ENCODE results near the gene TRIM73.
"Not testable (repeated sequence)": the region's sequence is repeated elsewhere in the genome, so short reads cannot be mapped to it uniquely, and the experiment has no call there.

TRIM73 gene

DNA sequence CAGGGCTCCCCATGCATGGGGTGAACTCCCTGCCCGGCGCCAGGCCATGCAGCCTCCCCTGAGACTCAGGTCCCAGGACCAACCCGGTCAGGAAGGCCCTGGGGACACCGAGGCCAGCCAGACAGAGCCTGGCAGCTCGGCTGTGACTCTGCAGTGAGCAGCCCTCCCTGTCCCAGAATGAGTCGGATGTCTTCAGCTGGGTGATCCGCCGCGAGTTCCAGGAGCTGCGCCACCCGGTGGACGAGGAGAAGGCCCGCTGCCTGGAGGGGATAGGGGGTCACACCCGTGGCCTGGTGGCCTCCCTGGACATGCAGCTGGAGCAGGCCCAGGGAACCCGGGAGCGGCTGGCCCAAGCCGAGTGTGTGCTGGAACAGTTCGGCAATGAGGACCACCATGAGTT is 9.2 kb downstream of the TRIM73 start:
- not testable (repeated sequence) for H3K4me1 Mint-ChIP-seq (ENCODE audit: low read depth); H3K9me3 Mint-ChIP-seq; H3K27me3 Mint-ChIP-seq (ENCODE audit: low read depth); H3K4me3 Mint-ChIP-seq; H3K36me3 Mint-ChIP-seq (ENCODE audit: low read depth); H3K27ac Mint-ChIP-seq; DNase-seq (ENCODE audit: low spot score)

GRCh38 chr7:75409880-75410822 is 14.7 kb downstream of the TRIM73 start:
- not testable (repeated sequence) for H3K4me1 Mint-ChIP-seq (ENCODE audit: low read depth); H3K36me3 Mint-ChIP-seq (ENCODE audit: low read depth); H3K27me3 Mint-ChIP-seq (ENCODE audit: low read depth); H3K9me3 Mint-ChIP-seq; DNase-seq (ENCODE audit: low spot score); H3K27ac Mint-ChIP-seq
- H3K4me3 Mint-ChIP-seq: peak overlapping the region; percentile 51

- not testable (repeated sequence) for H3K27me3 Mint-ChIP-seq (ENCODE audit: low read depth); H3K27ac Mint-ChIP-seq; H3K36me3 Mint-ChIP-seq (ENCODE audit: low read depth); DNase-seq (ENCODE audit: low spot score); H3K4me3 Mint-ChIP-seq; H3K4me1 Mint-ChIP-seq (ENCODE audit: low read depth); H3K9me3 Mint-ChIP-seq
Measured at GRCh38 chr7:75410823-75411173, 15.4 kb downstream of the TRIM73 start.

DNA sequence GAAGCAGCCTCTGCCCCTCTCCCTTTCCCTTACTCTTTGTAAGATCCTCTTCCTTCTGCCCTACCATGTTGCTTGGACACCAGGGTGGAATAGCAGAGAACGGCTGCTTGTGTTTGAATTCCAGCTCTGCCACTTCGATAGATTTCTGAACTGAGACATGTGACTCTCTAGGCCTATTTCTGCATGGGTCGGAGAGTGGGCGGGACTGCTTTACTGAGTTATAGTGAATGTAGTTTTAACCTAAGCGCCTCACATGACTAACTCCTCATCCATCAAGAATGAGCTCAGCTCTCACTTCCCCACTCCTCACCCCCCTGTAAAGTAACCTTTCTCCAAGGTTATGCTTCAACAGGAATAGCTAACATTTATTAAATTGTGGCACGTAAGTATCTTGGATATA is 18.8 kb downstream of the TRIM73 start:
- H3K27me3 Mint-ChIP-seq (ENCODE audit: low read depth); H3K9me3 Mint-ChIP-seq; H3K4me3 Mint-ChIP-seq; H3K36me3 Mint-ChIP-seq (ENCODE audit: low read depth); H3K27ac Mint-ChIP-seq; DNase-seq (ENCODE audit: low spot score); H3K4me1 Mint-ChIP-seq (ENCODE audit: low read depth): not testable (repeated sequence)

- peaks cover 10% of the 10 kb centered on the region for H3K36me3 Mint-ChIP-seq (ENCODE audit: low read depth)
- not testable (repeated sequence) for H3K4me1 Mint-ChIP-seq (ENCODE audit: low read depth); DNase-seq (ENCODE audit: low spot score); H3K9me3 Mint-ChIP-seq; H3K27ac Mint-ChIP-seq; H3K4me3 Mint-ChIP-seq; H3K27me3 Mint-ChIP-seq (ENCODE audit: low read depth)
Measured at GRCh38 chr7:75414708-75415427, 19.4 kb downstream of the TRIM73 start.

DNA sequence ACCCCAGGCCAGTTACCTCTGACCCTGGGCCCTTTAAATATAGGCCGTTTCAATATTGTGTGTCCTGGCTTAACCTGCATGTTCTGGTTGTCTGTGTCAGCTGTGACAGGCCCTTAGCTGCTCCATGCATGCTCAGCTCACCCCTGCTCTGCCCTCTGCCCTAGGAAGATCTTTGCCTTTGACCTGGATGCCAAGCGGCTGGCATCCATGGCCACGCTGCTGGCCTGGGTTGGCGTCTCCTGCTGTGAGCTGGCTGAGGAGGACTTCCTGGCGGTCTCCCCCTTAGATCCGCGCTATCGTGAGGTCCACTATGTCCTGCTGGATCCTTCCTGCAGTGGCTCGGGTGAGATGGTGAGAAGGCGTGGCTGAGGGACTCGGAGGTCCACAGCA is 20.0 kb downstream of the TRIM73 start:
- not testable (repeated sequence) for H3K9me3 Mint-ChIP-seq; H3K4me1 Mint-ChIP-seq (ENCODE audit: low read depth); H3K4me3 Mint-ChIP-seq; H3K27ac Mint-ChIP-seq; H3K27me3 Mint-ChIP-seq (ENCODE audit: low read depth); DNase-seq (ENCODE audit: low spot score)
- peaks cover 15% of the 10 kb centered on the region for H3K36me3 Mint-ChIP-seq (ENCODE audit: low read depth)

GRCh38 chr7:75415829-75416373 is 20.5 kb downstream of the TRIM73 start:
- H3K9me3 Mint-ChIP-seq; H3K27ac Mint-ChIP-seq; H3K4me3 Mint-ChIP-seq; H3K27me3 Mint-ChIP-seq (ENCODE audit: low read depth); DNase-seq (ENCODE audit: low spot score); H3K4me1 Mint-ChIP-seq (ENCODE audit: low read depth): not testable (repeated sequence)
- H3K36me3 Mint-ChIP-seq (ENCODE audit: low read depth): peaks cover 17% of the 10 kb centered on the region

DNA sequence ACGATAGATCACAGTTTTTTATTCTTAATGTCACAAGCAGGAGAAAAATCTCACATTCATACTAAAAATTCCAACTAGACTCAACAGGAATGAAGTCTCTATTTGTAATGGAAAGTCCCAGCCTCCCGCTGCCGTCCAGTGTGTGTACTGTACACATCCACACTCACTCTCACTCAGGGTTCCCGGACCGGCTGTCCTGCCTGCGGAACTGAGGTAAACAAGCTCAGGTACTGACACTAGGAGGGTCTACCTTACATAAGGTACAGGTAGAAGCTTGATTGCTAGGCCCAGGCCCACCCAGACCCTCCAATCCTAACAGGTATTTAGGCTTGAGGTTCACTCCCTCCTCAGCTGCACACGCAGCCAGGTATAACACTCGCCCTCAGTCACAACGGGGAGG is 21.4 kb downstream of the TRIM73 start:
- H3K27me3 Mint-ChIP-seq (ENCODE audit: low read depth); DNase-seq (ENCODE audit: low spot score); H3K9me3 Mint-ChIP-seq; H3K4me1 Mint-ChIP-seq (ENCODE audit: low read depth); H3K4me3 Mint-ChIP-seq; H3K27ac Mint-ChIP-seq: not testable (repeated sequence)
- peaks cover 17% of the 10 kb centered on the region for H3K36me3 Mint-ChIP-seq (ENCODE audit: low read depth)

DNA sequence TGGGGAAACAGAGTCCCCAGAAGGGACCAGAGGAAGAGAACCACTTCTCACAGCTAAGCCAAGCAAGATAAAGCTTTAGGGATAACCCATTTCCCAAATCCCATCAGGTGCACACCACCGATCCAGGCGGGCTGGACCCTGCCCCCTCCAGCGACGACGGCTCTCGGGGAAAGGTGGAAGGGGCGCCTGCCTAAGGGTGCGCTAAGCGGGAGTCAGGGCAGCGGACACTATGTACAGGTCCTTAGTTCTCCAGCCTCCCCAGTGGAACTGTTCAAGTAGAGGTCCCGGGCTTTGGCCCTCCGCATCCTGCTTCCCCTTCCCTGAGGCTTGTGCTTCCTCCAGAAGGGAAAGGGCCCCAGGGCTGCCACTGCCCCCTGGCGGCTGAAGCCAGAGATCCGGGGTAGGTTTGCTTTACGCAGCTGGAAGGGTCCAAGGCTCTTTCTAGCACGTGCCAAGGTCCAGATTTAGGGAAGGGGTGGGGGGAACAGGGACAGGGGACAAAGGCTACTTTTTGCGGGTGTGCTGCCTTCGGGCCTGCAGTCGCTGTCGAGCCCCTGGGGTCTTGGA is 22.9 kb downstream of the TRIM73 start:
- not testable (repeated sequence) for H3K9me3 Mint-ChIP-seq; H3K4me1 Mint-ChIP-seq (ENCODE audit: low read depth); H3K27me3 Mint-ChIP-seq (ENCODE audit: low read depth); H3K27ac Mint-ChIP-seq; H3K4me3 Mint-ChIP-seq; DNase-seq (ENCODE audit: low spot score)
- H3K36me3 Mint-ChIP-seq (ENCODE audit: low read depth): peaks cover 17% of the 10 kb centered on the region

DNA sequence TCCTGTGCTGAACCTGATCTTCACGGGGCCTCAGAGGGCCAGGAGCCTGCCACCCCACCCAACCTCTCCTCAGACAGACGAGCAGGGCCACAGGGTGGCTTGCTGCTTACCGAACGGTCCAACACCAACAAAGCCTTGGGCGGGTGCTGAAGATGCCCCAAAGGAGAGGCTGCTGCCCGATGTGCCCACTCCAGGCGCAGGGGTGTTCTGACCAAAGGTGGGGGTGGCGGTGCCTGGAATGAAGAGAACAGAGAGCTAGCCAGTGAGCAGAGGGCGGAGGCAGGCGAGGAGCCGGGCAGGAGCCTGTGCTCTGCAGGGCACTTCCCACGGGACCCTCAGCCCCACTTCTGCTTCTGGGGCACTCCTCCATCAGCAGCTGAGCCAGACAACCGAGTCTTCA is 23.8 kb downstream of the TRIM73 start:
- H3K27ac Mint-ChIP-seq; H3K4me3 Mint-ChIP-seq; H3K27me3 Mint-ChIP-seq (ENCODE audit: low read depth); DNase-seq (ENCODE audit: low spot score); H3K4me1 Mint-ChIP-seq (ENCODE audit: low read depth); H3K9me3 Mint-ChIP-seq: not testable (repeated sequence)
- peaks cover 18% of the 10 kb centered on the region for H3K36me3 Mint-ChIP-seq (ENCODE audit: low read depth)

- not testable (repeated sequence) for H3K9me3 Mint-ChIP-seq; DNase-seq (ENCODE audit: low spot score); H3K27me3 Mint-ChIP-seq (ENCODE audit: low read depth); H3K4me1 Mint-ChIP-seq (ENCODE audit: low read depth); H3K4me3 Mint-ChIP-seq; H3K27ac Mint-ChIP-seq
- H3K36me3 Mint-ChIP-seq (ENCODE audit: low read depth): peaks cover 21% of the 10 kb centered on the region
Measured at GRCh38 chr7:75419693-75420092, 24.3 kb downstream of the TRIM73 start.

DNA sequence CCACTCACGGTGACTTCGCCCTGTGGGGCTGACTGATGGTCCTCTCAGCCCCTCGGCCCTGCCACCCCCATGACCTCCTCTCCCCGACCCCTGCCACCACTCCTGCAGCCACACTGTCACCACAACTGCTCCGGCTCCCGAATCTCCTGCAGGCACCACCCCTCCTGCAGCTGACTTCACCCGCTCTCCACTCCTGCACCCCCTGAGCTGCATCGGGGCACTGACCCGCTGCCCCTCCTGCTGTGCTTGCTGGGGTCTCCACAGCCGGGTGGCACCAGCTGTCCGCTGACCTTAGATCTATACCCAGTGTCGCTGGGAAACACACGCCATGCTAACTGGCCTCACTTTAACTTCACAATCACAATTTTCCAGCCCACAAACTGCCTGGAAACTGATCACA is 24.7 kb downstream of the TRIM73 start:
- Mint-ChIP-seq H3K36me3 (ENCODE audit: low read depth) (peaks cover 21% of the 10 kb centered on the region), H3K27ac (peak overlapping the region; percentile 53)

GRCh38 chr7:75421798-75422710 is 26.6 kb downstream of the TRIM73 start:
- not testable (repeated sequence) for DNase-seq (ENCODE audit: low spot score); H3K27ac Mint-ChIP-seq; H3K9me3 Mint-ChIP-seq; H3K27me3 Mint-ChIP-seq (ENCODE audit: low read depth); H3K4me1 Mint-ChIP-seq (ENCODE audit: low read depth); H3K4me3 Mint-ChIP-seq
- H3K36me3 Mint-ChIP-seq (ENCODE audit: low read depth): peaks cover 15% of the 10 kb centered on the region

More for the DNA sequence above, 24.7 kb downstream of the TRIM73 start:
- H3K27me3 Mint-ChIP-seq (ENCODE audit: low read depth); H3K4me1 Mint-ChIP-seq (ENCODE audit: low read depth); H3K9me3 Mint-ChIP-seq; DNase-seq (ENCODE audit: low spot score); H3K4me3 Mint-ChIP-seq: not testable (repeated sequence)

All from T-helper 2 cell treated with Interferon-gamma antibody and Interleukin-4, amounts not matched to agents 5 μg/mL and 100 μg/mL, for 36 hours (primary cell).